Mucosa of rectum (tissue), 2 donors: Measurements from ENCODE around the gene HEATR3.

Experiments
- H3K27ac ChIP-seq, 2 donors: one replicate each; pipeline ENCODE4 v1.7.0; 2013; ENCODE audit warnings: inconsistent platforms in 2 of 2, low read depth in 2 of 2, low read length in 2 of 2
- H3K27me3 ChIP-seq, 2 donors: one replicate each; pipeline ENCODE4 v1.7.0; 2013; ENCODE audit warnings: low read length in 2 of 2; ENCODE audit not compliant: control insufficient read depth in 2 of 2, insufficient read depth in 2 of 2
- H3K36me3 ChIP-seq, 2 donors: one replicate each; pipeline ENCODE4 v1.7.0; 2013; ENCODE audit warnings: low read length in 2 of 2; ENCODE audit not compliant: control insufficient read depth in 2 of 2, insufficient read depth in 2 of 2
- H3K4me1 ChIP-seq, 2 donors: one replicate each; pipeline ENCODE4 v1.7.0; 2013; ENCODE audit warnings: low read length in 2 of 2, mild to moderate bottlenecking in 1 of 2; ENCODE audit not compliant: control insufficient read depth in 2 of 2, insufficient read depth in 2 of 2
- H3K4me3 ChIP-seq, 2 donors: one replicate each; pipeline ENCODE4 v1.7.0; 2013; ENCODE audit warnings: low read length in 2 of 2
- H3K9ac ChIP-seq, 2 donors: one replicate each; pipeline ENCODE4 v1.7.0; 2013; ENCODE audit warnings: low read length in 2 of 2, low read depth in 1 of 2, mild to moderate bottlenecking in 1 of 2
- H3K9me3 ChIP-seq, 2 donors: one replicate each; pipeline ENCODE4 v1.7.0; 2013; ENCODE audit warnings: low read length in 2 of 2; ENCODE audit not compliant: control insufficient read depth in 2 of 2
- donor health status: healthy.
- donor health status: Normal muscosa, but diverticular disease.

HEATR3 gene

GRCh38 chr16:50093607-50094539 lies 28.1 kb downstream of the HEATR3 start:
- Histone ChIP-seq H3K27ac (peak overlapping the region; percentile 11 to 27), H3K9ac (no peak overlapping the region), H3K9me3 (no peaks in the 10 kb centered on the region), H3K4me3 (no peak overlapping the region), H3K27me3 (no peaks in the 10 kb centered on the region), H3K36me3 (peaks cover 6 to 12% of the 10 kb centered on the region in 2 donors), H3K4me1 (no peaks in the 10 kb centered on the region)

GRCh38 chr16:50096791-50097190 lies 31.0 kb downstream of the HEATR3 start:
- Histone ChIP-seq H3K9me3 (no peaks in the 10 kb centered on the region), H3K36me3 (peaks cover 19 to 25% of the 10 kb centered on the region in 2 donors), H3K4me1 (no peaks in the 10 kb centered on the region), H3K4me3 (no peak overlapping the region), H3K9ac (no peak overlapping the region), H3K27me3 (no peaks in the 10 kb centered on the region), H3K27ac (no peak overlapping the region)

GRCh38 chr16:50099957-50100648 lies 34.3 kb downstream of the HEATR3 start:
- Histone ChIP-seq H3K27ac (no peak overlapping the region), H3K36me3 (peaks cover 29 to 34% of the 10 kb centered on the region in 2 donors), H3K4me1 (no peaks in the 10 kb centered on the region)

GRCh38 chr16:50102051-50102746 lies 36.4 kb downstream of the HEATR3 start:
- no peaks in the 10 kb centered on the region for H3K27me3 ChIP-seq
- H3K9me3 ChIP-seq: no peaks in the 10 kb centered on the region
- no peak overlapping the region for H3K9ac ChIP-seq
- peaks cover 33% of the 10 kb centered on the region in 2 donors for H3K36me3 ChIP-seq
- no peak overlapping the region for H3K27ac ChIP-seq
- H3K4me1 ChIP-seq: no peaks in the 10 kb centered on the region
- H3K4me3 ChIP-seq: no peak overlapping the region

More at GRCh38 chr16:50099957-50100648, 34.3 kb downstream of the HEATR3 start:
- no peak overlapping the region for H3K9ac ChIP-seq
- H3K9me3 ChIP-seq: no peaks in the 10 kb centered on the region
- no peak overlapping the region for H3K4me3 ChIP-seq
- no peaks in the 10 kb centered on the region for H3K27me3 ChIP-seq

- peaks cover 32 to 33% of the 10 kb centered on the region in 2 donors for H3K36me3 ChIP-seq
- no peaks in the 10 kb centered on the region for H3K9me3 ChIP-seq
Observed at GRCh38 chr16:50103764-50104163, 38.0 kb downstream of the HEATR3 start.

GRCh38 chr16:50114357-50115129 lies 48.8 kb downstream of the HEATR3 start:
- no peaks in the 10 kb centered on the region for H3K9me3 ChIP-seq
- no peak overlapping the region for H3K9ac ChIP-seq
- no peaks in the 10 kb centered on the region for H3K36me3 ChIP-seq
- H3K27ac ChIP-seq: no peak overlapping the region
- no peaks in the 10 kb centered on the region for H3K4me1 ChIP-seq
- H3K27me3 ChIP-seq: no peaks in the 10 kb centered on the region
- H3K4me3 ChIP-seq: no peak overlapping the region

More at GRCh38 chr16:50103764-50104163, 38.0 kb downstream of the HEATR3 start:
- Histone ChIP-seq H3K27ac (no peak overlapping the region), H3K27me3 (no peaks in the 10 kb centered on the region), H3K4me3 (no peak overlapping the region), H3K4me1 (no peaks in the 10 kb centered on the region), H3K9ac (no peak overlapping the region)

- Histone ChIP-seq H3K36me3 (no peaks in the 10 kb centered on the region), H3K4me3 (no peak overlapping the region), H3K9me3 (no peaks in the 10 kb centered on the region), H3K4me1 (no peaks in the 10 kb centered on the region), H3K27ac (no peak overlapping the region), H3K9ac (no peak overlapping the region), H3K27me3 (no peaks in the 10 kb centered on the region)
Observed at GRCh38 chr16:50120711-50121110, 54.9 kb downstream of the HEATR3 start.

- H3K4me3 ChIP-seq: no peak overlapping the region
- H3K9ac ChIP-seq: no peak overlapping the region
- H3K27ac ChIP-seq: no peak overlapping the region
- no peaks in the 10 kb centered on the region for H3K9me3 ChIP-seq
- H3K27me3 ChIP-seq: no peaks in the 10 kb centered on the region
- H3K4me1 ChIP-seq: no peaks in the 10 kb centered on the region
- H3K36me3 ChIP-seq: no peaks in the 10 kb centered on the region
Observed at GRCh38 chr16:50121278-50121677, 55.5 kb downstream of the HEATR3 start.

GRCh38 chr16:50121721-50122445 lies 56.1 kb downstream of the HEATR3 start:
- Histone ChIP-seq H3K27me3 (no peaks in the 10 kb centered on the region), H3K4me3 (no peak overlapping the region), H3K9me3 (no peaks in the 10 kb centered on the region), H3K4me1 (no peaks in the 10 kb centered on the region), H3K9ac (no peak overlapping the region), H3K27ac (no peak overlapping the region), H3K36me3 (no peaks in the 10 kb centered on the region)
